Gastrocnemius medialis (tissue), 4 donors: Measurements from ENCODE around the gene JAK3.
"Not testable (repeated sequence)": the region's sequence is repeated elsewhere in the genome, so short reads cannot be mapped to it uniquely, and the experiment has no call there.

Source experiments
- POLR2A ChIP-seq, 2 donors: fragments of 450-650 bp; IDR thresholded peaks; one replicate each; pipeline ENCODE4 v1.6.1; 2017; ENCODE audit warnings: antibody characterized with exemption in 2 of 2, mild to moderate bottlenecking in 2 of 2, moderate library complexity in 2 of 2
- TF ChIP-seq, protein P1 (sequence below), 5 experiments: fragments of 450-650 bp in 3 of 5; fragments of 200-600 bp in 2 of 5; sonication (generic) in 2 of 5; IDR thresholded peaks in 4 of 5; conservative IDR thresholded peaks in 1 of 5; 1 replicate in 4 of 5; 2 replicates in 1 of 5; pipeline ENCODE4 v1.5.1; 2016 to 2019; ENCODE audit warnings: antibody characterized with exemption in 5 of 5, mild to moderate bottlenecking in 3 of 5, moderate library complexity in 3 of 5

- TF ChIP-seq, protein P1, sequence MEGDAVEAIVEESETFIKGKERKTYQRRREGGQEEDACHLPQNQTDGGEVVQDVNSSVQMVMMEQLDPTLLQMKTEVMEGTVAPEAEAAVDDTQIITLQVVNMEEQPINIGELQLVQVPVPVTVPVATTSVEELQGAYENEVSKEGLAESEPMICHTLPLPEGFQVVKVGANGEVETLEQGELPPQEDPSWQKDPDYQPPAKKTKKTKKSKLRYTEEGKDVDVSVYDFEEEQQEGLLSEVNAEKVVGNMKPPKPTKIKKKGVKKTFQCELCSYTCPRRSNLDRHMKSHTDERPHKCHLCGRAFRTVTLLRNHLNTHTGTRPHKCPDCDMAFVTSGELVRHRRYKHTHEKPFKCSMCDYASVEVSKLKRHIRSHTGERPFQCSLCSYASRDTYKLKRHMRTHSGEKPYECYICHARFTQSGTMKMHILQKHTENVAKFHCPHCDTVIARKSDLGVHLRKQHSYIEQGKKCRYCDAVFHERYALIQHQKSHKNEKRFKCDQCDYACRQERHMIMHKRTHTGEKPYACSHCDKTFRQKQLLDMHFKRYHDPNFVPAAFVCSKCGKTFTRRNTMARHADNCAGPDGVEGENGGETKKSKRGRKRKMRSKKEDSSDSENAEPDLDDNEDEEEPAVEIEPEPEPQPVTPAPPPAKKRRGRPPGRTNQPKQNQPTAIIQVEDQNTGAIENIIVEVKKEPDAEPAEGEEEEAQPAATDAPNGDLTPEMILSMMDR (IDR thresholded peaks at IDR 0.05 in 4 of 5, conservative IDR thresholded peaks at IDR 0.05 in 1 of 5): not testable (repeated sequence)
- TF ChIP-seq POLR2A (IDR thresholded peaks at IDR 0.05): not testable (repeated sequence)
These were observed 49.2 kb downstream of the JAK3 start for GRCh38 chr19:17798599-17798998.
